ENCODE data around the gene C1orf94.

C1orf94 gene

GRCh38 chr1:34268311-34268954 is 91.7 kb downstream of the C1orf94 start:
- no peak overlapping the region for H3K4me3 ChIP-seq (ENCODE audit: low read depth, low read length)
- H3K9me3 ChIP-seq (ENCODE audit: control insufficient read depth, low read length): no peaks in the 10 kb centered on the region
- H3K36me3 ChIP-seq (ENCODE audit: control insufficient read depth, insufficient read depth, low read length): no peaks in the 10 kb centered on the region
- H2AFZ ChIP-seq: no peak overlapping the region
- H3K79me2 ChIP-seq: no peaks in the 10 kb centered on the region
- no peaks in the 10 kb centered on the region for H3K4me1 ChIP-seq
- H3K9ac ChIP-seq: no peak overlapping the region
- no peak overlapping the region for H3K4me2 ChIP-seq (ENCODE audit: low read length)
- H3K27me3 ChIP-seq (ENCODE audit: control insufficient read depth, insufficient read depth, low read length): no peaks in the 10 kb centered on the region
- H3K27ac ChIP-seq: no peak overlapping the region
- no peak for TF ChIP-seq CTCF (IDR thresholded peaks at IDR 0.05)
